NOMO-1 treated with dmso at 0.1 percent for 144 hours (cell line): Measurements from ENCODE around the gene C10orf90.

Experiments
- DNase-seq: peaks from one replicate; lab custom pipeline; 2025; ENCODE audit not compliant: unreplicated experiment; lab: John Stamatoyannopoulos, UW

The C10orf90 gene

GRCh38 chr10:126468876-126469643, 201.4 kb downstream of the C10orf90 start:
- DNase-seq: no peak

GRCh38 chr10:126468467-126468866, 202.0 kb downstream of the C10orf90 start:
- no peak for DNase-seq

GRCh38 chr10:126465771-126466170, 204.7 kb downstream of the C10orf90 start:
- no peak for DNase-seq

- DNase-seq: no peak
Measured at GRCh38 chr10:126463286-126463685, 207.2 kb downstream of the C10orf90 start.

- no peak for DNase-seq
Measured at GRCh38 chr10:126461289-126461940, 209.1 kb downstream of the C10orf90 start.

GRCh38 chr10:126459878-126460481, 210.5 kb downstream of the C10orf90 start:
- DNase-seq: no peak

GRCh38 chr10:126459032-126459831, 211.3 kb downstream of the C10orf90 start:
- no peak for DNase-seq

GRCh38 chr10:126458466-126458865, 212.0 kb downstream of the C10orf90 start:
- no peak for DNase-seq

GRCh38 chr10:126456632-126457031, 213.9 kb downstream of the C10orf90 start:
- DNase-seq: no peak

- no peak for DNase-seq
Measured at GRCh38 chr10:126455766-126456405, 214.6 kb downstream of the C10orf90 start.

- no peak for DNase-seq
Measured at GRCh38 chr10:126455036-126455765, 215.3 kb downstream of the C10orf90 start.

- no peak for DNase-seq
Measured at GRCh38 chr10:126454045-126454751, 216.3 kb downstream of the C10orf90 start.

GRCh38 chr10:126452245-126452644, 218.2 kb downstream of the C10orf90 start:
- DNase-seq: no peak

GRCh38 chr10:126448091-126448490, 222.4 kb downstream of the C10orf90 start:
- no peak for DNase-seq

GRCh38 chr10:126439942-126440341, 230.6 kb downstream of the C10orf90 start:
- DNase-seq: no peak

GRCh38 chr10:126438407-126438783, 232.1 kb downstream of the C10orf90 start:
- no peak for DNase-seq

GRCh38 chr10:126437635-126438406, 232.7 kb downstream of the C10orf90 start:
- DNase-seq: no peak

GRCh38 chr10:126434235-126434634, 236.3 kb downstream of the C10orf90 start:
- no peak for DNase-seq

GRCh38 chr10:126433351-126433750, 237.1 kb downstream of the C10orf90 start:
- DNase-seq: no peak
